Measurements from ENCODE around the gene TMEM255B.

DNA sequence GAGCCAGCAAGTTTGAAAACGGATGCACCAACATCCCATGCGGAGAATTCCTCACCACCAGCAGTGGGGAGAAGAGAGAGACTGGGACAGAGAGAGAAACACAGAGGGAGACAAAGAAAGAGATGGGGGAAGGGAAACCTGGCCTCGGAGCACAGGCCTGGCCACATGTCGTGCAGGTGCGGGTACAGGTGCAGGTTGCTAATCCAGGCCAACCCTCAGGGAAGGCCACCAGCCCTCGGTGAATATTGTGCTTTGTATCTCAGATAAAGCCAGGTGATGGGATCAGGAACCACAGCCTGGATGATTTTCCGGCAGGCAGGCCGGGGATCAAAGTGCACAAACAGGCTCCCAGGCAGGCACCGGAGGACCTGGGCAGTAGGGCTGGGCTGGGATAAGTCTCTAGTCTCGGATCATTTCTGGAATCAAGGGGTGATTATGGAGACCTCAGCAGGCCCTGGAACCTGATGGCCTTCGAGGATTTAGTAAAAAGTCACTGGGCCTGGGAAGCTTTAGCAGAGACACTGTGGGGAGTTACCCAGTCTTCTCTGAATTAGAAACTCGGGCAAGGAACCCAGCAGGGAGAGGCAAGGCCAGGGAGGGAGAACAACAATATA is 101.1 kb downstream of the TMEM255B start:
- TF ChIP-seq POLR2A (IDR thresholded peaks at IDR 0.05; ENCODE audit: extremely low read depth, insufficient read length) (no peak), CTCF (IDR thresholded peaks at IDR 0.05; ENCODE audit: low read depth, low read length) (no peak), MAX (IDR thresholded peaks at IDR 0.05; ENCODE audit: low read depth, low read length) (no peak), MYC (IDR thresholded peaks at IDR 0.05; ENCODE audit: low read depth, low read length) (no peak)

All from NB4 (cell line).